Upper lobe of right lung (tissue), 1 donor: Measurements from ENCODE around the gene GXYLT2. TPM values are rescaled to one million over a fixed set of nuclear protein-coding genes. Genes with fewer than 3 reads are reported as not detected.

ENCODE experiments used
- ATAC-seq: fragments of 200-7000 bp; cut with Tn5 transposase; one replicate; pipeline ENCODE4 v1.9.1; 2020; ENCODE audit warnings: mild to moderate bottlenecking, moderate library complexity
- DNase-seq: peaks from one replicate; pipeline ENCODE4 v3.0.0-alpha.2; 2020
- H3K27ac ChIP-seq: fragments of 200-600 bp; one replicate; pipeline ENCODE4 v1.8.0; 2022
- H3K27me3 ChIP-seq: fragments of 200-600 bp; one replicate; pipeline ENCODE4 v1.8.0; 2022; ENCODE audit warnings: mild to moderate bottlenecking
- H3K36me3 ChIP-seq: fragments of 200-600 bp; one replicate; pipeline ENCODE4 v1.8.0; 2022
- H3K4me1 ChIP-seq: fragments of 200-600 bp; one replicate; pipeline ENCODE4 v1.8.0; 2022
- H3K4me3 ChIP-seq: fragments of 200-600 bp; one replicate; pipeline ENCODE4 v1.8.0; 2022; ENCODE audit warnings: mild to moderate bottlenecking
- H3K9me3 ChIP-seq: fragments of 200-600 bp; one replicate; pipeline ENCODE4 v1.8.0; 2022
- intact Hi-C: fragments of 100-400 bp; cut with DNase I; formaldehyde crosslinking; loops from one replicate; pipeline ENCODE4 v1.11.0; 2022
- total RNA-seq: library from RNA; stranded (reverse); fragmentation: NEBNext Ultra II Directional; extraction: Animal tissue kit (Norgen Biotek cat#: 25700); gene quantifications from one replicate; pipeline ENCODE4 v1.2.1, GENCODE V29; 2021
- TF ChIP-seq, protein P1 (sequence below): fragments of 200-600 bp; IDR thresholded peaks from one replicate; pipeline ENCODE4 v1.8.0; 2022; ENCODE audit warnings: antibody characterized with exemption
- donor health status: DM: no; HTN: yes; CAD: no; lungs with severe emphysema.

GXYLT2 gene
- total RNA-seq, 1 donor from 2014 or later, result 8.4 TPM

DNA sequence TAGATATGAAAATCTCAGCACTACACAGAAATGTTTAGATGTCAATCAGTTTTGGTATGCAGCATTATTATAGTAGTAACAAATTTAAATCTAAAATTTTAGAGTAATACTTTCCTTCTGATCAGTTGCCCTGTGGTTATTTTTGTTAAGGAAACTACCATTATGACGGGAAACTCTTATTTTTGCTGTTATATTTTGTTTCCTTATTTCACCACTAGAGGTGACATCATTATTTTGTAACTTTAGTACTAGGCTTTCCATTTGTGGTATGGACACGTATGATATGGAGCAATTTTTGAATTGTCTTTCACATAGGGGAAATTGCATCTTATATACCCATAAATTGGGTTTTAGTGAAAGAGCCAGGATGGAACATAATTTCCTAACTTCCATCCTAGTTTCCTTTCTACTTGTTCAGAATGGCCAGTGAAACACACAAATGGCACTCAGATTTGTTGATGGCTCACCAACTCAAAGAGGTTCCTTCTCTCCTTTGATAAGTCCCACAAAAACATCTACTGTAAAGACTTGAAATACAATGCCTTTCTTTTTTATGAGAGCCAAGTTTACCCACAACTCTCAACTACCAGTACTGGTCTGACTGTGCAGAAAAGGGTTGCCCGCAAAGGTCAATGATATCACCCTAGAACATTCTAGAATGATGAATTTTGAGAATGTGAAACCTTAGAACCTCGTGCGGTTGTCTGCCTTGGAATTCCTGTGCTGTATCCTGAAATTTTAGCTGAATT, 89.4 kb downstream of the GXYLT2 start:
- H3K27ac ChIP-seq, result no peak overlapping the region
- H3K36me3 ChIP-seq, result no peaks in the 10 kb centered on the region
- H3K4me3 ChIP-seq, result no peak overlapping the region
- TF ChIP-seq, protein P1, sequence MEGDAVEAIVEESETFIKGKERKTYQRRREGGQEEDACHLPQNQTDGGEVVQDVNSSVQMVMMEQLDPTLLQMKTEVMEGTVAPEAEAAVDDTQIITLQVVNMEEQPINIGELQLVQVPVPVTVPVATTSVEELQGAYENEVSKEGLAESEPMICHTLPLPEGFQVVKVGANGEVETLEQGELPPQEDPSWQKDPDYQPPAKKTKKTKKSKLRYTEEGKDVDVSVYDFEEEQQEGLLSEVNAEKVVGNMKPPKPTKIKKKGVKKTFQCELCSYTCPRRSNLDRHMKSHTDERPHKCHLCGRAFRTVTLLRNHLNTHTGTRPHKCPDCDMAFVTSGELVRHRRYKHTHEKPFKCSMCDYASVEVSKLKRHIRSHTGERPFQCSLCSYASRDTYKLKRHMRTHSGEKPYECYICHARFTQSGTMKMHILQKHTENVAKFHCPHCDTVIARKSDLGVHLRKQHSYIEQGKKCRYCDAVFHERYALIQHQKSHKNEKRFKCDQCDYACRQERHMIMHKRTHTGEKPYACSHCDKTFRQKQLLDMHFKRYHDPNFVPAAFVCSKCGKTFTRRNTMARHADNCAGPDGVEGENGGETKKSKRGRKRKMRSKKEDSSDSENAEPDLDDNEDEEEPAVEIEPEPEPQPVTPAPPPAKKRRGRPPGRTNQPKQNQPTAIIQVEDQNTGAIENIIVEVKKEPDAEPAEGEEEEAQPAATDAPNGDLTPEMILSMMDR, result peak; percentile 14
- intact Hi-C loops, result no loop called here
- H3K4me1 ChIP-seq, result no peaks in the 10 kb centered on the region
- H3K9me3 ChIP-seq, result no peaks in the 10 kb centered on the region
- ATAC-seq (no peak), DNase-seq (no peak)
- H3K27me3 ChIP-seq, result no peaks in the 10 kb centered on the region

DNA sequence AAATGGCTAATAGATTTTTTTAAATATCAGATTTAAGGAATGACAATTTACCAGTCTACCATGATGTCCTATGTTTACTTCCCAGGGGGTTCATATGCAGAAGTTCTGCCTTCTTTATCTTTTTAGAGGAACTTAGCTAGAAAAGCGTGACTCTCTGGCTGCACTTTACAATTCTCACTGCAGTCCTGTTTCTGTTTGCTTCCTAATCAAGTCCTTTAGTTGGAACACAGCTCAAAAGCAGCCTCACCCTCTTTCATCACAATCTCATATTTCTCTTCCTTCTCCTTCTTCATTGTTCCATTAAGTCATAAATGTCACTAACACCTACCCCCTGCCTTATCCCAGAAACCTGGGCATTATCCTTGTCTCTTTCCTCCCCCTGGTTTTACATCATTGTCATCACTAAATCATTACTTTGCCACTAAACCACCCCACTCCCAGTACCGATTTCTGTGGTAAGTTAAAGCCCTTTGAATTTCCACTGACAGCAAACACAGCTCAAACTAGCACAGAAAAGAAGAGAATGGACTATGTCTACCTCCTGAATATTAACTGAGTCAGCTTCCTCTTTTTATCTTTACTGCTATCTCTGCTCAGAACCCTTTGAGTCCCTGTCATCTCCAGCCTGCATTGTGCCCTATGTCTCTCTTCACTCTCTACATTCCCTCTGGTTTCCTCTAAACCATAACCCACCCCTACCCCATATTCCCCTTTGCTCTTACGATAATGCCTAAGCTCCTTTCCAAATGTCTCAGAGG, 94.9 kb downstream of the GXYLT2 start:
- no peak for DNase-seq
- Histone ChIP-seq H3K4me1 (no peaks in the 10 kb centered on the region), H3K36me3 (no peaks in the 10 kb centered on the region), H3K9me3 (no peaks in the 10 kb centered on the region), H3K4me3 (no peak overlapping the region), H3K27ac (no peak overlapping the region), H3K27me3 (no peaks in the 10 kb centered on the region)
- intact Hi-C loops, result no loop called here
- TF ChIP-seq, protein P1, result no peak
- peak; percentile 36 for ATAC-seq

DNA sequence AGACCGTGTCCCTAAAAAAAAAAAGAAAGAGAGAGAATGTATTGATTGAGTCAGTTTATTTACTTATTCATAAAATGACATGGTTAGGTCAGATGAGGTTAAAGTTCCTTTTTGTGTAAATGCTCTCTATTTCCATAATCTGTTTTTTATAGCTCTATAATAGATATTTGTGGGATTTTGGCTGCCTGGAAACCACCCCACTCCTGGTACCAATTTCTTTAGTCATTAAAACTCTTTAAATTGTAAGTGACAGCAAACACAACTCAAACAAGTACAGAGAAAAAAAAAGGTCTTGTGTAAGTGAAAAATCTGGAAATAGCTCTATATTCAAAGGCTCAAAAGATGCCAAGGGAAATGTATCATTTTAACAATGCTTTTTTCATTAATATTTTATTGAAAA, 97.7 kb downstream of the GXYLT2 start:
- intact Hi-C loops, result no loop called here

DNA sequence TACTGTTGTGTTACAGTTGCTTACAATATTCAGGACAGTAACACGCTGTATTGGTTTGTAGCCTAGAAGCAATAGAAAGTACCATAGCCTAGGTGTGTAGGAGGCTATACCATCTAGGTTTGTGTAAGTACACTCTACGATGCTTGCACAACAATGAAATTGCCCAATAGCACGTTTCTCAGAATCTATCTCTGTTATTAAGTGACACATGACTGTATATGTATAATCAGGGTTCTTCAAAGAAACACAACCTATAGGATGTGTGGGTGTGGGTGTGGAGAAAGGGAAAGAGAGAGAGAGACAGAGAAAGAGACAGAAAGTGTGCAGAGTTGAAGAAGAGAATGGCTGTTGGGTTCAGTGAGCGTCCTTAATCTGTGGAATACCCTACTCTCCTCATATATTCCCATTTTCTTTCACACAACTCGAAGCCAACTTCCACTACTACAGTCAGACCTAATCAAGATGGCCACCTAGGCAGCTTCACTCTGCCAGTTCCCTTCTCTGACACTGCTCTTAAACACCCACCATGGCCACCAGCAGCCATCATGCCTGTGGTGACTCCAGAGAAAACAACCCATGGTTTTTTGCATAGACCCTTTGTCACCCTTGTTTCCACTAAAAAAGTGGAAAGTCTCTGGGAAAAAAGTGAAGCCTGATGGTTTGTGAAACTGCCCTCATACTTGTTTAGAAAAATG, 103.0 kb downstream of the GXYLT2 start:
- Histone ChIP-seq H3K36me3 (no peaks in the 10 kb centered on the region), H3K4me3 (no peak overlapping the region), H3K27me3 (no peaks in the 10 kb centered on the region), H3K9me3 (no peaks in the 10 kb centered on the region), H3K4me1 (no peaks in the 10 kb centered on the region), H3K27ac (no peak overlapping the region)
- ATAC-seq, result no peak
- TF ChIP-seq, protein P1, result no peak
- intact Hi-C loops, result no loop called here
- no peak for DNase-seq

More for the DNA sequence above, 97.7 kb downstream of the GXYLT2 start:
- DNase-seq (no peak), ATAC-seq (no peak)
- H3K9me3 ChIP-seq, result no peaks in the 10 kb centered on the region
- H3K27ac ChIP-seq, result no peak overlapping the region
- TF ChIP-seq, protein P1, result no peak
- no peaks in the 10 kb centered on the region for H3K36me3 ChIP-seq
- H3K4me1 ChIP-seq, result no peaks in the 10 kb centered on the region
- no peak overlapping the region for H3K4me3 ChIP-seq
- H3K27me3 ChIP-seq, result no peaks in the 10 kb centered on the region

DNA sequence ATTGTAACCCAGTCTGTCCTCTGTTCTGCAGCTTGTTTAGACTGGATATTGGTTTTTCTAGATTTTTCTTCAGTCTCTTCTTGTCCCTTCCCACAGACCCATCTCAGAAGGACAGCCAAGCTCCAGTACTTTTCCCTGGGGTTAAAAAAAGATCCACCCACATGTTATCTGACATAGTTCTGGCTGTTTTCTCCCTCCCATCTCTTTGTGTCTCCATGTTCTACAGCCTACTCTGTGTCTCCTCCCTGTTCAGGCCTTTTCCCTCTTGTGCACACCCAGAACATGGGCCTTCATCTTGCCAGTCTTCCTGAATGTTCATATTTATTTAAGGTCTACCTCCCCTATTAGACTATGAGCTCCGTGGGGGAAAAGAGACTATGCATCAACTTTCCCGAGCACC, 103.7 kb downstream of the GXYLT2 start:
- no peaks in the 10 kb centered on the region for H3K27me3 ChIP-seq
- DNase-seq (no peak), ATAC-seq (no peak)
- no peaks in the 10 kb centered on the region for H3K4me1 ChIP-seq
- no peaks in the 10 kb centered on the region for H3K36me3 ChIP-seq
- no peaks in the 10 kb centered on the region for H3K9me3 ChIP-seq
- no peak overlapping the region for H3K4me3 ChIP-seq
- H3K27ac ChIP-seq, result no peak overlapping the region
- intact Hi-C loops, result no loop called here
- TF ChIP-seq, protein P1, result no peak
